HCT116 (cell line): ENCODE data around the gene TMEM185B.
"Not testable (repeated sequence)": the region's sequence is repeated elsewhere in the genome, so short reads cannot be mapped to it uniquely, and the experiment has no call there.

ENCODE experiments used
- CBX3 ChIP-seq: IDR thresholded peaks from 2 replicates; pipeline ENCODE4 v1.6.1; 2012; ENCODE audit warnings: low read depth
- CEBPB ChIP-seq: IDR thresholded peaks from 2 replicates; pipeline ENCODE4 v1.6.1; 2012; ENCODE audit warnings: low read depth
- EZH2 ChIP-seq: fragments of 200-600 bp; sonication (generic); IDR thresholded peaks from 2 replicates; pipeline ENCODE4 v1.6.1; 2017; ENCODE audit warnings: antibody characterized with exemption, mixed run types
- EZH2phosphoT487 ChIP-seq: fragments of 200-600 bp; IDR thresholded peaks from 2 replicates; pipeline ENCODE4 v1.6.1; 2018; ENCODE audit warnings: antibody characterized with exemption, borderline replicate concordance
- MAX ChIP-seq: IDR thresholded peaks from 2 replicates; pipeline ENCODE4 v1.6.1; 2012
- POLR2A ChIP-seq: IDR thresholded peaks from 2 replicates; pipeline ENCODE4 v1.7.0; 2011; ENCODE audit warnings: borderline replicate concordance; ENCODE audit not compliant: insufficient read depth, insufficient read length; ENCODE audit errors: extremely low read depth
- POLR2AphosphoS5 ChIP-seq: IDR thresholded peaks from 2 replicates; pipeline ENCODE4 v1.6.1; 2011; ENCODE audit warnings: mild to moderate bottlenecking, low read depth, low read length, moderate library complexity
- RAD21 ChIP-seq: IDR thresholded peaks from 2 replicates; pipeline ENCODE4 v1.6.1; 2012; ENCODE audit warnings: low read depth, mild to moderate bottlenecking
- REST ChIP-seq: IDR thresholded peaks from 2 replicates; pipeline ENCODE4 v1.6.1; 2012; ENCODE audit warnings: low read depth
- SRF ChIP-seq: IDR thresholded peaks from 2 replicates; pipeline ENCODE4 v1.6.1; 2012; ENCODE audit warnings: low read depth
- TCF7L2 ChIP-seq: IDR thresholded peaks from 2 replicates; pipeline ENCODE4 v1.7.0; 2011; ENCODE audit warnings: borderline replicate concordance, inconsistent platforms; ENCODE audit not compliant: insufficient read depth, insufficient read length; ENCODE audit errors: extremely low read depth
- ZFX ChIP-seq: fragments of 450-650 bp; IDR thresholded peaks from 2 replicates; pipeline ENCODE4 v1.6.1; 2017
- ZNF274 ChIP-seq: fragments of 200-500 bp; sonication (Bioruptor generic); IDR thresholded peaks from 2 replicates; pipeline ENCODE4 v1.6.1; 2014; ENCODE audit warnings: mild to moderate bottlenecking, low read depth, low read length, inconsistent platforms
- TF ChIP-seq, protein P1 (sequence below), 3 experiments: fragments of 200-600 bp in 1 of 3; sonication (generic) in 1 of 3; IDR thresholded peaks in 2 of 3; conservative IDR thresholded peaks in 1 of 3; 2 replicates each; pipeline ENCODE4 v1.5.1; 2012 to 2017; ENCODE audit warnings: low read depth in 2 of 3, low read length in 2 of 3, antibody characterized with exemption in 1 of 3, borderline replicate concordance in 1 of 3, control low read depth in 1 of 3, mild to moderate bottlenecking in 1 of 3, mixed read lengths in 1 of 3, mixed run types in 1 of 3, moderate library complexity in 1 of 3; ENCODE audit not compliant: insufficient read depth in 1 of 3

GRCh38 chr2:120235158-120235557, 12.0 kb upstream of the TMEM185B start:
- not testable (repeated sequence) for TF ChIP-seq ZNF274, POLR2AphosphoS5, MAX, POLR2A, REST, SRF, ZFX, EZH2phosphoT487, CEBPB, TCF7L2, RAD21, EZH2, CBX3
- TF ChIP-seq, protein P1, sequence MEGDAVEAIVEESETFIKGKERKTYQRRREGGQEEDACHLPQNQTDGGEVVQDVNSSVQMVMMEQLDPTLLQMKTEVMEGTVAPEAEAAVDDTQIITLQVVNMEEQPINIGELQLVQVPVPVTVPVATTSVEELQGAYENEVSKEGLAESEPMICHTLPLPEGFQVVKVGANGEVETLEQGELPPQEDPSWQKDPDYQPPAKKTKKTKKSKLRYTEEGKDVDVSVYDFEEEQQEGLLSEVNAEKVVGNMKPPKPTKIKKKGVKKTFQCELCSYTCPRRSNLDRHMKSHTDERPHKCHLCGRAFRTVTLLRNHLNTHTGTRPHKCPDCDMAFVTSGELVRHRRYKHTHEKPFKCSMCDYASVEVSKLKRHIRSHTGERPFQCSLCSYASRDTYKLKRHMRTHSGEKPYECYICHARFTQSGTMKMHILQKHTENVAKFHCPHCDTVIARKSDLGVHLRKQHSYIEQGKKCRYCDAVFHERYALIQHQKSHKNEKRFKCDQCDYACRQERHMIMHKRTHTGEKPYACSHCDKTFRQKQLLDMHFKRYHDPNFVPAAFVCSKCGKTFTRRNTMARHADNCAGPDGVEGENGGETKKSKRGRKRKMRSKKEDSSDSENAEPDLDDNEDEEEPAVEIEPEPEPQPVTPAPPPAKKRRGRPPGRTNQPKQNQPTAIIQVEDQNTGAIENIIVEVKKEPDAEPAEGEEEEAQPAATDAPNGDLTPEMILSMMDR (IDR thresholded peaks at IDR 0.05 in 2 of 3, conservative IDR thresholded peaks at IDR 0.05 in 1 of 3; ENCODE audit: borderline replicate concordance in 1 of 3, insufficient read depth in 1 of 3, low read depth in 2 of 3, low read length in 2 of 3) = not testable (repeated sequence)
